K562 (cell line): ENCODE measurements around the gene PRRC2B. TPM values are rescaled to one million over a fixed set of nuclear protein-coding genes. Genes with fewer than 3 reads are reported as not detected.

Source experiments
- ATAC-seq: fragments of 200-7000 bp; cut with Tn5 transposase; 3 replicates; pipeline ENCODE4 v1.9.1; 2020; ENCODE audit warnings: moderate library complexity
- BruUV-seq: library from RNA; stranded (reverse); fragments of 400-500 nt; replicated peaks from 2 replicates; lab custom pipeline; 2021; lab: Mats Ljungman, UMichigan
- CTCF ChIA-PET: fragments of 300-600 bp; formaldehyde crosslinking; extraction: SDS; loops from one replicate; lab custom pipeline; 2021; ENCODE audit warnings: low intra/inter-chr PET ratio; lab: Yijun Ruan, JAX
- POLR2A ChIA-PET: fragments of 300-600, 350-650 bp; sonication (Branson Sonifier 250); formaldehyde crosslinking; extraction: SDS; loops from one replicate; lab custom pipeline; 2021; ENCODE audit warnings: antibody characterized with exemption, inconsistent platforms; lab: Yijun Ruan, JAX
- DNase-seq, 4 experiments: peaks; one replicate each; pipeline versions ENCODE4 v3.0.0 to v3.0.0-alpha.2; 2011 to 2018; ENCODE audit warnings: low spot score in 3 of 4, mixed read lengths in 3 of 4; ENCODE audit errors: extremely low read depth in 1 of 4
- FAIRE-seq: peaks from 2 replicates; lab custom pipeline; 2011; peaks lifted over from hg19 to GRCh38; lab: Jason Lieb, UNC
- H2AFZ ChIP-seq: 2 replicates; pipeline ENCODE4 v1.6.0; 2011; ENCODE audit warnings: low read depth, low read length, control low read depth, inconsistent platforms
- H3K27ac ChIP-seq: fragments of 200-600 bp; 3 replicates; pipeline ENCODE4 v1.8.0; 2011; ENCODE audit warnings: low read depth, mild to moderate bottlenecking, control low read depth, inconsistent platforms, low read length, moderate library complexity, mixed read lengths; ENCODE audit errors: extremely low read depth
- H3K27me3 ChIP-seq, 2 experiments: fragments of 300-600 bp in 1 of 2; 2 replicates in 1 of 2; 3 replicates in 1 of 2; pipeline versions ENCODE4 v1.6.0 to v1.8.0; 2011; ENCODE audit warnings: inconsistent platforms in 2 of 2, low read length in 2 of 2, mild to moderate bottlenecking in 1 of 2, mixed read lengths in 1 of 2, moderate library complexity in 1 of 2; ENCODE audit not compliant: control insufficient read depth in 2 of 2, insufficient read depth in 2 of 2
- H3K36me3 ChIP-seq: fragments of 300-600 bp; 3 replicates; pipeline ENCODE4 v1.8.0; 2011; ENCODE audit warnings: mild to moderate bottlenecking, low read length, inconsistent platforms; ENCODE audit not compliant: control insufficient read depth, insufficient read depth
- H3K4me1 ChIP-seq, 2 experiments: fragments of 200-600 bp in 1 of 2; replicated peaks in 1 of 2; 2 replicates in 1 of 2; 3 replicates in 1 of 2; pipeline versions ENCODE4 v1.5.1 to v1.8.0; 2011; ENCODE audit warnings: inconsistent platforms in 2 of 2, low read length in 2 of 2, mild to moderate bottlenecking in 1 of 2, mixed read lengths in 1 of 2, moderate library complexity in 1 of 2; ENCODE audit not compliant: control insufficient read depth in 2 of 2, insufficient read depth in 2 of 2
- H3K4me2 ChIP-seq: 2 replicates; pipeline ENCODE4 v1.6.1; 2011; ENCODE audit warnings: low read length, control low read depth, inconsistent platforms, mixed read lengths; ENCODE audit not compliant: insufficient read depth
- H3K4me3 ChIP-seq: fragments of 200-600 bp; sonication (generic), shearing (Covaris generic); 2 replicates; pipeline ENCODE4 v1.5.1; 2016; ENCODE audit warnings: control low read depth, inconsistent platforms
- H3K79me2 ChIP-seq: fragments of 200-600 bp; 3 replicates; pipeline ENCODE4 v1.8.0; 2011; ENCODE audit warnings: low read length, inconsistent platforms; ENCODE audit not compliant: control insufficient read depth, insufficient read depth
- H3K9ac ChIP-seq, 2 experiments: 2 replicates each; pipeline versions ENCODE4 v1.6.0 to v1.6.1; 2011; ENCODE audit warnings: low read depth in 2 of 2, low read length in 2 of 2, control low read depth in 1 of 2, inconsistent platforms in 1 of 2, mild to moderate bottlenecking in 1 of 2, mixed read lengths in 1 of 2; ENCODE audit not compliant: insufficient read depth in 1 of 2
- H3K9me1 ChIP-seq: one replicate; pipeline ENCODE4 v1.6.0; 2011; ENCODE audit warnings: inconsistent platforms, mild to moderate bottlenecking, low read length, moderate library complexity; ENCODE audit not compliant: control insufficient read depth, insufficient read depth
- H3K9me3 ChIP-seq: replicated peaks from 2 replicates; pipeline ENCODE4 v1.5.1; 2011; ENCODE audit warnings: low read depth, low read length, inconsistent platforms; ENCODE audit not compliant: control insufficient read depth, insufficient read depth
- H4K20me1 ChIP-seq: replicated peaks from 2 replicates; pipeline ENCODE4 v1.6.1; 2011; ENCODE audit warnings: low read length, inconsistent platforms, mixed read lengths; ENCODE audit not compliant: control insufficient read depth, insufficient read depth
- BRD4 ChIP-seq: fragments of 200-600 bp; sonication (generic); IDR thresholded peaks from 2 replicates; pipeline ENCODE4 v1.6.1; 2017; ENCODE audit warnings: inconsistent platforms
- KDM1A ChIP-seq, 2 experiments: fragments of 450-650 bp; IDR thresholded peaks; 2 replicates each; pipeline ENCODE4 v1.6.1; 2016; ENCODE audit warnings: mild to moderate bottlenecking in 2 of 2
- NFIC ChIP-seq: fragments of 450-650 bp; IDR thresholded peaks from 2 replicates; pipeline ENCODE4 v1.6.1; 2017; ENCODE audit warnings: mild to moderate bottlenecking, inconsistent platforms
- NR3C1 ChIP-seq: sonication (generic); formaldehyde crosslinking; IDR thresholded peaks from 2 replicates; pipeline ENCODE4 v1.8.1; 2022; ENCODE audit warnings: missing genetic modification reagents
- OTX1 ChIP-seq: fragments of 450-650 bp; formaldehyde crosslinking; IDR thresholded peaks from 2 replicates; pipeline ENCODE4 v1.4.0; 2022; ENCODE audit warnings: mild to moderate bottlenecking
- PYGO2 ChIP-seq: fragments of 450-650 bp; IDR thresholded peaks from 2 replicates; pipeline ENCODE4 v1.6.1; 2016; ENCODE audit warnings: mild to moderate bottlenecking, missing genetic modification characterization, moderate library complexity, missing compliant biosample characterization
- WHSC1 ChIP-seq: IDR thresholded peaks from one replicate; pipeline ENCODE4 v1.6.1; 2012; ENCODE audit warnings: low read length, control low read depth, inconsistent platforms
- ZBED1 ChIP-seq: IDR thresholded peaks from 2 replicates; pipeline ENCODE4 v1.6.1; 2014
- ZNF174 ChIP-seq: fragments of 250-450 bp; sonication (Bioruptor Pico); IDR thresholded peaks from 2 replicates; pipeline ENCODE4 v1.4.0; 2020; ENCODE audit warnings: mild to moderate bottlenecking
- ZNF354B ChIP-seq: fragments of 250-450 bp; sonication (Bioruptor Pico); IDR thresholded peaks from 2 replicates; pipeline ENCODE4 v1.4.0; 2020
- ZNF717 ChIP-seq: fragments of 250-450 bp; sonication (Bioruptor Pico); IDR thresholded peaks from 2 replicates; pipeline ENCODE4 v1.5.0; 2021
- WGBS: fragments of 100-300 bp; shearing (Covaris generic); methylation state at CpG from one replicate; pipeline ENCODE4 v1.1.6; 2016; ENCODE audit warnings: low coverage, mixed read lengths; ENCODE audit not compliant: insufficient coverage; ENCODE audit errors: missing lambda C conversion rate; 5-methylcytosine and 5-hydroxymethylcytosine counted together
- in situ Hi-C: fragments of 300-500 bp; cut with MboI; formaldehyde crosslinking; loops from 4 replicates; pipeline ENCODE4 v1.15.0; 2018; ENCODE audit warnings: inconsistent platforms, mixed read lengths
- intact Hi-C: fragments of 100-400 bp; cut with micrococcal nuclease; formaldehyde crosslinking; loops from 2 replicates; pipeline ENCODE4 v1.14.2; 2022
- polyA plus RNA-seq, 8 experiments: library from polyadenylated mRNA; depleted of rRNA in 4 of 8; stranded (reverse) in 5 of 8; unstranded in 3 of 8; fragments of >200 nt; fragmentation: Nextera tagmentation in 2 of 8; fragmentation: Illumina TruSeq in 1 of 8; extraction: Ambion mirVana in 2 of 8; extraction: Trizol in 1 of 8; gene quantifications; 2 replicates each; pipeline versions ENCODE4 v1.2.1 to v1.2.3, GENCODE V29; 2011 to 2014; ENCODE audit warnings: inconsistent platforms in 1 of 8, missing spikeins in 1 of 8
- total RNA-seq, 7 experiments: library from RNA; depleted of rRNA in 6 of 7; stranded (reverse); fragments of >200 nt in 6 of 7; fragmentation: Illumina TruSeq in 2 of 7; extraction: Trizol in 2 of 7; gene quantifications; 2 replicates each; pipeline versions ENCODE4 v1.2.1 to v1.2.3, GENCODE V29; 2011 to 2021; ENCODE audit warnings: low replicate concordance in 1 of 7
- TF ChIP-seq, protein P1 (sequence below), 2 experiments: IDR thresholded peaks; 2 replicates each; pipeline ENCODE4 v1.6.1; 2011; ENCODE audit warnings: borderline replicate concordance in 1 of 2, control low read depth in 1 of 2, low read depth in 1 of 2, low read length in 1 of 2, mild to moderate bottlenecking in 1 of 2, mixed read lengths in 1 of 2, moderate library complexity in 1 of 2; ENCODE audit not compliant: insufficient read depth in 1 of 2, insufficient read length in 1 of 2, poor library complexity in 1 of 2, severe bottlenecking in 1 of 2; ENCODE audit errors: extremely low read depth in 1 of 2
- TF ChIP-seq, protein P2 (sequence below): fragments of 250-450 bp; sonication (Bioruptor Pico); IDR thresholded peaks from 2 replicates; pipeline ENCODE4 v1.5.1; 2021; ENCODE audit warnings: mild to moderate bottlenecking
- TF ChIP-seq, protein P3 (sequence below): IDR thresholded peaks from 2 replicates; pipeline ENCODE4 v1.6.1; 2014; ENCODE audit warnings: antibody characterized with exemption
- TF ChIP-seq, protein P4 (sequence below): fragments of 450-650 bp; IDR thresholded peaks from one replicate; pipeline ENCODE4 v1.6.1; 2018; ENCODE audit warnings: mild to moderate bottlenecking, moderate library complexity; ENCODE audit not compliant: partially characterized antibody
- TF ChIP-seq, protein P5 (sequence below): fragments of 450-650 bp; IDR thresholded peaks from 2 replicates; pipeline ENCODE4 v1.7.1; 2018; ENCODE audit warnings: mild to moderate bottlenecking, low read depth; ENCODE audit not compliant: partially characterized antibody

Gene PRRC2B
- total and polyA plus RNA-seq, 9 of the 15 experiments (the other 6 are each of a cell fraction or from before 2014, with no cell fraction given): 0.34 to 125 (median 30.9) TPM

DNA sequence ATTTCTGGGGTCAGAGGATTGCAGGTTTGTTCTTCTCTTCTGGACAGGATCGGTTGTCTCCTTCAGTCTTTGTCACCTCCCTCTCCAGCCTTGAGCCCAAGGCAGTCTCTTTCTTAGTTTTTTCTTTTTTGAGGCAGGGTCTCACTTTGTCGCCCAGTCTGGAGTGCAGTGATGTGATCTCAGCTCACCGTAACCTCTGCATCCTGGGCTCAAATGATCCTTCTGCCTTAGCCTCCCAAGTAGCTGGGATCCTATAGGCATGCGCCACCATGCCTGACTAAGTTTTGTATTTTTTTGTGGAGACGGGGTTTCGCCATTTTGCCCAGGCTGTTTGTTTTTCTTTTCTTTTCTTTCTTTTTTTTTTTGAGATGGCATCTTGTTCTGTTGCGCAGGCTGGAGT is 6.1 kb downstream of the PRRC2B start:
- no TSS peak for BruUV-seq
- peaks cover 48% of the 10 kb centered on the region for H3K36me3 ChIP-seq
- H3K9ac ChIP-seq: no peak overlapping the region; a peak in 1 of 4 replicates
- in situ Hi-C loops: no loop called here
- peaks cover 11% of the 10 kb centered on the region for H3K9me1 ChIP-seq
- no peak overlapping the region for H3K4me3 ChIP-seq
- H3K4me1 ChIP-seq: peaks cover 32 to 44% of the 10 kb centered on the region in 2 experiments
- peaks cover 69% of the 10 kb centered on the region for H4K20me1 ChIP-seq
- ChIA-PET POLR2A (interaction anchor here (0.9 to 5.5 kb wide), 3 partner anchors 7 to 50 kb away, joined by 4 to 78 read pairs (median 4); no protein-coding TSS in a partner anchor), CTCF (no interaction called here)
- intact Hi-C loops: no loop called here
- no peak overlapping the region for H3K4me2 ChIP-seq
- no peaks in the 10 kb centered on the region for H3K27me3 ChIP-seq
- ATAC-seq: no peak
- FAIRE-seq: no peak
- DNase-seq: peak in 2 of 4 experiments; percentile 3 to 5
- H3K27ac ChIP-seq: no peak overlapping the region
- H3K9me3 ChIP-seq: no peaks in the 10 kb centered on the region
- WGBS: 82% methylated on average over 6 of the region's 7 CpGs
- peaks cover 98% of the 10 kb centered on the region for H3K79me2 ChIP-seq
- no peak overlapping the region for H2AFZ ChIP-seq
- TF ChIP-seq BRD4: no peak
- no peak for TF ChIP-seq NR3C1 (CRISPR knock-in tag)
- TF ChIP-seq, protein P1, sequence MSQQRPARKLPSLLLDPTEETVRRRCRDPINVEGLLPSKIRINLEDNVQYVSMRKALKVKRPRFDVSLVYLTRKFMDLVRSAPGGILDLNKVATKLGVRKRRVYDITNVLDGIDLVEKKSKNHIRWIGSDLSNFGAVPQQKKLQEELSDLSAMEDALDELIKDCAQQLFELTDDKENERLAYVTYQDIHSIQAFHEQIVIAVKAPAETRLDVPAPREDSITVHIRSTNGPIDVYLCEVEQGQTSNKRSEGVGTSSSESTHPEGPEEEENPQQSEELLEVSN (IDR thresholded peaks at IDR 0.05; ENCODE audit: borderline replicate concordance in 1 of 2, extremely low read depth in 1 of 2, insufficient read depth in 1 of 2, insufficient read length in 1 of 2, low read depth in 1 of 2, low read length in 1 of 2, poor library complexity in 1 of 2, severe bottlenecking in 1 of 2): no peak
- TF ChIP-seq, protein P2, sequence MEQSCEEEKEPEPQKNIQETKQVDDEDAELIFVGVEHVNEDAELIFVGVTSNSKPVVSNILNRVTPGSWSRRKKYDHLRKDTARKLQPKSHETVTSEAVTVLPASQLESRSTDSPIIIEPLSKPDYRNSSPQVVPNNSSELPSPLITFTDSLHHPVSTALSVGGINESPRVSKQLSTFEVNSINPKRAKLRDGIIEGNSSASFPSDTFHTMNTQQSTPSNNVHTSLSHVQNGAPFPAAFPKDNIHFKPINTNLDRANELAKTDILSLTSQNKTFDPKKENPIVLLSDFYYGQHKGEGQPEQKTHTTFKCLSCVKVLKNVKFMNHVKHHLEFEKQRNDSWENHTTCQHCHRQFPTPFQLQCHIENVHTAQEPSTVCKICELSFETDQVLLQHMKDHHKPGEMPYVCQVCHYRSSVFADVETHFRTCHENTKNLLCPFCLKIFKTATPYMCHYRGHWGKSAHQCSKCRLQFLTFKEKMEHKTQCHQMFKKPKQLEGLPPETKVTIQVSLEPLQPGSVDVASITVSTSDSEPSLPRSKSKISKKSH: no peak
- no peak for TF ChIP-seq ZNF354B (CRISPR knock-in tag)
- no peak for TF ChIP-seq KDM1A (IDR thresholded peaks at IDR 0.05)
- TF ChIP-seq OTX1: no peak
- TF ChIP-seq ZBED1: no peak
- TF ChIP-seq NFIC: no peak
- TF ChIP-seq, protein P3, sequence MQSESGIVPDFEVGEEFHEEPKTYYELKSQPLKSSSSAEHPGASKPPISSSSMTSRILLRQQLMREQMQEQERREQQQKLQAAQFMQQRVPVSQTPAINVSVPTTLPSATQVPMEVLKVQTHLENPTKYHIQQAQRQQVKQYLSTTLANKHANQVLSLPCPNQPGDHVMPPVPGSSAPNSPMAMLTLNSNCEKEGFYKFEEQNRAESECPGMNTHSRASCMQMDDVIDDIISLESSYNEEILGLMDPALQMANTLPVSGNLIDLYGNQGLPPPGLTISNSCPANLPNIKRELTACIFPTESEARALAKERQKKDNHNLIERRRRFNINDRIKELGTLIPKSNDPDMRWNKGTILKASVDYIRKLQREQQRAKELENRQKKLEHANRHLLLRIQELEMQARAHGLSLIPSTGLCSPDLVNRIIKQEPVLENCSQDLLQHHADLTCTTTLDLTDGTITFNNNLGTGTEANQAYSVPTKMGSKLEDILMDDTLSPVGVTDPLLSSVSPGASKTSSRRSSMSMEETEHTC: no peak
- TF ChIP-seq PYGO2 (tag): no peak
- TF ChIP-seq WHSC1: no peak
- no peak for TF ChIP-seq ZNF174 (CRISPR knock-in tag)
- TF ChIP-seq, protein P4, sequence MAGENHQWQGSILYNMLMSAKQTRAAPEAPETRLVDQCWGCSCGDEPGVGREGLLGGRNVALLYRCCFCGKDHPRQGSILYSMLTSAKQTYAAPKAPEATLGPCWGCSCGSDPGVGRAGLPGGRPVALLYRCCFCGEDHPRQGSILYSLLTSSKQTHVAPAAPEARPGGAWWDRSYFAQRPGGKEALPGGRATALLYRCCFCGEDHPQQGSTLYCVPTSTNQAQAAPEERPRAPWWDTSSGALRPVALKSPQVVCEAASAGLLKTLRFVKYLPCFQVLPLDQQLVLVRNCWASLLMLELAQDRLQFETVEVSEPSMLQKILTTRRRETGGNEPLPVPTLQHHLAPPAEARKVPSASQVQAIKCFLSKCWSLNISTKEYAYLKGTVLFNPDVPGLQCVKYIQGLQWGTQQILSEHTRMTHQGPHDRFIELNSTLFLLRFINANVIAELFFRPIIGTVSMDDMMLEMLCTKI: no peak
- TF ChIP-seq, protein P5, sequence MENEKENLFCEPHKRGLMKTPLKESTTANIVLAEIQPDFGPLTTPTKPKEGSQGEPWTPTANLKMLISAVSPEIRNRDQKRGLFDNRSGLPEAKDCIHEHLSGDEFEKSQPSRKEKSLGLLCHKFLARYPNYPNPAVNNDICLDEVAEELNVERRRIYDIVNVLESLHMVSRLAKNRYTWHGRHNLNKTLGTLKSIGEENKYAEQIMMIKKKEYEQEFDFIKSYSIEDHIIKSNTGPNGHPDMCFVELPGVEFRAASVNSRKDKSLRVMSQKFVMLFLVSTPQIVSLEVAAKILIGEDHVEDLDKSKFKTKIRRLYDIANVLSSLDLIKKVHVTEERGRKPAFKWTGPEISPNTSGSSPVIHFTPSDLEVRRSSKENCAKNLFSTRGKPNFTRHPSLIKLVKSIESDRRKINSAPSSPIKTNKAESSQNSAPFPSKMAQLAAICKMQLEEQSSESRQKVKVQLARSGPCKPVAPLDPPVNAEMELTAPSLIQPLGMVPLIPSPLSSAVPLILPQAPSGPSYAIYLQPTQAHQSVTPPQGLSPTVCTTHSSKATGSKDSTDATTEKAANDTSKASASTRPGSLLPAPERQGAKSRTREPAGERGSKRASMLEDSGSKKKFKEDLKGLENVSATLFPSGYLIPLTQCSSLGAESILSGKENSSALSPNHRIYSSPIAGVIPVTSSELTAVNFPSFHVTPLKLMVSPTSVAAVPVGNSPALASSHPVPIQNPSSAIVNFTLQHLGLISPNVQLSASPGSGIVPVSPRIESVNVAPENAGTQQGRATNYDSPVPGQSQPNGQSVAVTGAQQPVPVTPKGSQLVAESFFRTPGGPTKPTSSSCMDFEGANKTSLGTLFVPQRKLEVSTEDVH: no peak
- no peak for TF ChIP-seq ZNF717
